Trophoblast cell (in vitro differentiated cells and primary cell): Measurements from ENCODE around the gene CORO1A. TPM values are rescaled to one million over a fixed set of nuclear protein-coding genes. Genes with fewer than 3 reads are reported as not detected.

ENCODE experiments used
- DNase-seq, 2 donors: peaks; one replicate each; pipeline ENCODE4 v3.0.0-alpha.2; 2016
- H2AFZ ChIP-seq: 2 replicates; pipeline ENCODE4 v1.6.1; 2013; ENCODE audit warnings: low read length, moderate library complexity, mild to moderate bottlenecking; ENCODE audit not compliant: insufficient read depth, poor library complexity
- H2AK5ac ChIP-seq: 2 replicates; pipeline ENCODE4 v1.6.1; 2013; ENCODE audit warnings: mild to moderate bottlenecking, low read length
- H2BK120ac ChIP-seq: 2 replicates; pipeline ENCODE4 v1.6.1; 2013; ENCODE audit warnings: low read length, mild to moderate bottlenecking, moderate library complexity; ENCODE audit not compliant: insufficient read depth, poor library complexity
- H2BK12ac ChIP-seq: 2 replicates; pipeline ENCODE4 v1.6.1; 2013; ENCODE audit warnings: mild to moderate bottlenecking, low read length, moderate library complexity
- H2BK5ac ChIP-seq: 2 replicates; pipeline ENCODE4 v1.6.1; 2013; ENCODE audit warnings: low read length, low read depth, moderate library complexity, mild to moderate bottlenecking; ENCODE audit not compliant: poor library complexity
- H3K14ac ChIP-seq: 2 replicates; pipeline ENCODE4 v1.6.1; 2013; ENCODE audit warnings: mild to moderate bottlenecking, low read length
- H3K18ac ChIP-seq: 2 replicates; pipeline ENCODE4 v1.6.1; 2013; ENCODE audit warnings: mild to moderate bottlenecking, low read length
- H3K23ac ChIP-seq: 2 replicates; pipeline ENCODE4 v1.6.1; 2013; ENCODE audit warnings: low read length
- H3K27ac ChIP-seq: 2 replicates; pipeline ENCODE4 v1.5.1; 2013; ENCODE audit warnings: low read depth, mild to moderate bottlenecking, inconsistent platforms, low read length, moderate library complexity
- H3K27me3 ChIP-seq: 2 replicates; pipeline ENCODE4 v1.6.1; 2013; ENCODE audit warnings: inconsistent platforms, mild to moderate bottlenecking, low read length, moderate library complexity; ENCODE audit not compliant: insufficient read depth
- H3K36me3 ChIP-seq, 2 experiments: 1 replicate in 1 of 2; 2 replicates in 1 of 2; pipeline ENCODE4 v1.6.1; 2013; ENCODE audit warnings: low read length in 2 of 2, mild to moderate bottlenecking in 2 of 2, moderate library complexity in 1 of 2; ENCODE audit not compliant: insufficient read depth in 2 of 2, control insufficient read depth in 1 of 2
- H3K4ac ChIP-seq: 2 replicates; pipeline ENCODE4 v1.6.1; 2013; ENCODE audit warnings: low read depth, mild to moderate bottlenecking, low read length, moderate library complexity
- H3K4me1 ChIP-seq, 2 experiments: 1 replicate in 1 of 2; 2 replicates in 1 of 2; pipeline ENCODE4 v1.6.1; 2013; ENCODE audit warnings: low read length in 2 of 2, mild to moderate bottlenecking in 2 of 2, moderate library complexity in 1 of 2; ENCODE audit not compliant: insufficient read depth in 2 of 2, control insufficient read depth in 1 of 2
- H3K4me2 ChIP-seq: 2 replicates; pipeline ENCODE4 v1.6.1; 2013; ENCODE audit warnings: inconsistent platforms, mild to moderate bottlenecking, low read length, moderate library complexity
- H3K4me3 ChIP-seq: 2 replicates; pipeline ENCODE4 v1.5.1; 2013; ENCODE audit warnings: mild to moderate bottlenecking, low read depth, low read length, inconsistent platforms
- H3K79me1 ChIP-seq: one replicate; pipeline ENCODE4 v1.6.1; 2013; ENCODE audit warnings: low read length
- H3K79me2 ChIP-seq: 2 replicates; pipeline ENCODE4 v1.6.1; 2013; ENCODE audit warnings: low read length, mild to moderate bottlenecking; ENCODE audit not compliant: control insufficient read depth, insufficient read depth, poor library complexity
- H3K9ac ChIP-seq: 2 replicates; pipeline ENCODE4 v1.6.1; 2013; ENCODE audit warnings: mild to moderate bottlenecking, low read length
- H3K9me3 ChIP-seq: 2 replicates; pipeline ENCODE4 v1.6.1; 2013; ENCODE audit warnings: low read depth, mild to moderate bottlenecking, control low read depth, inconsistent platforms, low read length; ENCODE audit not compliant: insufficient read depth
- H4K12ac ChIP-seq: 2 replicates; pipeline ENCODE4 v1.6.1; 2013; ENCODE audit warnings: low read depth, mild to moderate bottlenecking, low read length, moderate library complexity
- H4K8ac ChIP-seq: 2 replicates; pipeline ENCODE4 v1.6.1; 2013; ENCODE audit warnings: low read depth, mild to moderate bottlenecking, low read length, moderate library complexity
- H4K91ac ChIP-seq: one replicate; pipeline ENCODE4 v1.6.1; 2013; ENCODE audit warnings: low read depth, mild to moderate bottlenecking, low read length, moderate library complexity
- WGBS: extraction: QIAGEN DNeasy Blood & Tissue Kit; methylation state at CpG from one replicate; pipeline ENCODE4 v1.1.7; 2013; ENCODE audit warnings: missing lambda C conversion rate; ENCODE audit not compliant: insufficient read length, insufficient coverage; ENCODE audit errors: extremely low coverage; 5-methylcytosine and 5-hydroxymethylcytosine counted together
- polyA plus RNA-seq: library from polyadenylated mRNA; stranded (reverse); fragments of 200-250 nt; gene quantifications from 2 replicates; pipeline ENCODE4 v1.2.3, GENCODE V29; 2013

CORO1A gene
- polyA plus RNA-seq: 0.79 and 1.1 TPM in 2 replicates

DNA sequence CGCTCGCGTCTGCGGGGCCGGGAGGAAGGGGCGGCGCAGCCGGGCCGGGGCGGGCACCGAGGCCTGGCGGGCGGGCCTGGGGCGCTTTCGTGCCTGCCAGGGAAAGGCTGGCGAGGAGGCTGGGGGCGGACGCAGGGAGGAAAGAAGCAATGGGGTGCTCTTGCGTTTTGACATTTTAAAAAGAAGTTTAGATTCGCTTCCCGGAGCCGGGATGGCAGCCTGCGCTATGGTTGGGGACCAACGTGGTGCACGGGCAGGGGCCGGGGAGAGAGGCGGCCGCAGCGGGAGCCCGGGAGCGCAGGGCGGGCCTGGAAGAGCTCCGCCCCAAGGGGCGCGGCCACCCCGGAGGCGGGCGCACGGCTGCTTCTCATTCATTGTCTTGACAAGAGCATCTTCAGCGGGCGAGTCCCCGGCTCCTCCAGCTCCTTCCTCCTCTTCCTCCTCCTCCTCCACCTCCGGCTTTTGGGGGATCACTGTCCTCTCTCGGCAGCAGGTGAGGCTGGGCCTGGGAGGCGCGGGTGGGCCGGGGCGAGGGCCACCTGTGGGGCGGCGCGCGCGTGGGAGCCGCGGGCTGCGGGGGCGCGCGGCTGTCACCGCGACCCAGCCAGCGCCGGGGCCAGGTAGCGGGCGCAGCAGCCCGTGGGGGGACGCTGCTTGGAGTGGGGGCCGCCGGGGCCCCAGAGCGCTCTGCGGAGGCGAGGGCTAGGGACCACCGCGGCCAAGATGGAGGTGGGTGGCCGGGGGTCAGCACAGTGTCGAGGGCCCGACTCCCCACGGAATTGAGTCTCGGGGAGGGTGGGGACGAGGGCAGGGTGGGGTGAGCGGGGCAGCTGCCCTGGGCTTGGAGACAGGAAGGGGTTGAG is at the start of gene CORO1A:
Gene CORO1A, plus strand, starts transcription at position 370 of the 863 bp plus-strand sequence. CDS start 1,608 bp downstream, outside the sequence.
- Histone ChIP-seq H3K9ac (no peak within 1 kb of the TSS), H2BK120ac (no peak within 1 kb of the TSS), H2BK12ac (no peak within 1 kb of the TSS), H3K4me2 (peak within 1 kb of the TSS; percentile 90), H4K91ac (no peak within 1 kb of the TSS), H3K27ac (no peak within 1 kb of the TSS), H2AFZ (peak within 1 kb of the TSS; percentile 33), H2AK5ac (no peak within 1 kb of the TSS), H3K4me1 (peaks cover 3 to 9% of the 10 kb centered on the region in 2 experiments), H3K4ac (no peak within 1 kb of the TSS), H3K14ac (no peak within 1 kb of the TSS), H3K4me3 (peak within 1 kb of the TSS; percentile 72), H3K9me3 (peaks cover 3% of the 10 kb centered on the region), H2BK5ac (no peak within 1 kb of the TSS), H3K23ac (no peak within 1 kb of the TSS), H4K12ac (peak within 1 kb of the TSS; percentile 31), H3K79me2 (no peaks in the 10 kb centered on the region), H3K79me1 (no peaks in the 10 kb centered on the region), H4K8ac (peak within 1 kb of the TSS; percentile 45), H3K36me3 (no peaks in the 10 kb centered on the region), H3K18ac (no peak within 1 kb of the TSS), H3K27me3 (no peaks in the 10 kb centered on the region)
- no CpG with 5 or more reads among the region's 81 CpGs for WGBS
- DNase-seq: peak; percentile 79 to 92

DNA sequence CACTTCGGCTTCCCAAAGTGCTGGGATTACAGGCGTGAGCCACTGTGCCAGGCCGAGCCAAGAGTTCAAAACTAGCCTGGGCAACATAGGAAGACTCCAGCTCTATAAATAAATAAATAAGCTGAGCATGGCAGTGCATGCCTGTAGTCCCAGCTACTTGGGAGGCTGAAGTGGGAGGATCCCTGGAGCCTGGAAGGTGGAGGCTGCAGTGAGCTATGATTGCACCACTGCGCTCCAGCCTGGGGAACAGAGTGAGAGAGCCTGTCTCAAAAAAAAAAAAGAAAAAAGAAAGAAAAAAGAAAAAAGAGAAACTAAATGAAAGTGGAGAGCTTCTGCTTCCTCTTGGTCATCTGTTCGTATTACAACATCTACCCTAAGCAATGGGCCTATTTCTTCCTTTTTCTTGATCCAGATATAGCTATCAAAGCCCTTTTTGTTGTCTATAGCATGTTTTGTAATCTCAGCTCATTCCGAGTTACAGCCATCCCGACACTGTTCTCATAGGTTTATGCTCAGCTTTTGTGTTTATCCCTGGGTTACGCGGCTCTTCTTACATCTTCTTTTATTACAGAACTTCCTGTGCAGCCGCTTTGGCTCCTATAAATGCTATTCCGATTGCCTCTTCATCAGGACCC is 46.3 kb upstream of the CORO1A start:
- H3K4me2 ChIP-seq: no peak overlapping the region
- no peak overlapping the region for H2BK5ac ChIP-seq
- H3K27ac ChIP-seq: no peak overlapping the region
- WGBS: no CpG with 5 or more reads among the region's 11 CpGs
- H2BK120ac ChIP-seq: no peak overlapping the region
- H2AK5ac ChIP-seq: no peak overlapping the region
- H3K79me2 ChIP-seq: no peaks in the 10 kb centered on the region
- no peak overlapping the region for H3K23ac ChIP-seq
- DNase-seq: no peak
- no peak overlapping the region for H2AFZ ChIP-seq
- H3K4me3 ChIP-seq: no peak overlapping the region
- no peak overlapping the region for H3K4ac ChIP-seq
- H4K12ac ChIP-seq: no peak overlapping the region
- H3K27me3 ChIP-seq: no peaks in the 10 kb centered on the region
- no peak overlapping the region for H4K91ac ChIP-seq
- H3K14ac ChIP-seq: no peak overlapping the region
- H3K79me1 ChIP-seq: no peaks in the 10 kb centered on the region
- no peak overlapping the region for H3K18ac ChIP-seq
- no peaks in the 10 kb centered on the region for H3K36me3 ChIP-seq
- no peaks in the 10 kb centered on the region for H3K4me1 ChIP-seq
- no peak overlapping the region for H4K8ac ChIP-seq
- no peak overlapping the region for H3K9ac ChIP-seq
- H3K9me3 ChIP-seq: no peaks in the 10 kb centered on the region
- H2BK12ac ChIP-seq: no peak overlapping the region

DNA sequence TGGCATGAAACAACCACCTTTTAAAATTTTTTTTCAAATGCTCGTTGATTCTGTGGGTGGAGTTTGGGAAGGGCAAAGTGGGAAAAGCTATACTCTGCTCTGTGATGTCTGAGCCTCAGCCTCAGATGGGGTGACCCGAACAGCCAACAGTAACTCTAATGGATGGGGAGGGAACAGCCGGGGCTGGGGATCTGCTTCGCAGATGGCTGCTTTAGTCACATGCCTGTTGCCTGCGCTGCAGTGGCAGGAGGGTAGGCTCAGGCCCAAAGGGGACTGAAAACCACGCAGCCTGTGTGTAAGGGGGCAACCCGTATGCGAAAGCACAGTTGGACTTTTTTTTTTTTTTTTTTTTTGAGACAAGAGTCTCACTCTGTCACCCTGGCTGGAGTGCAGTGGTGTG is 45.5 kb upstream of the CORO1A start:
- no peak overlapping the region for H3K27ac ChIP-seq
- H2AFZ ChIP-seq: no peak overlapping the region
- no peaks in the 10 kb centered on the region for H3K79me1 ChIP-seq
- no peaks in the 10 kb centered on the region for H3K4me1 ChIP-seq
- H3K9me3 ChIP-seq: no peaks in the 10 kb centered on the region
- H3K27me3 ChIP-seq: no peaks in the 10 kb centered on the region
- no peak overlapping the region for H3K4me3 ChIP-seq
- H2BK12ac ChIP-seq: no peak overlapping the region
- H2BK120ac ChIP-seq: no peak overlapping the region
- H3K4me2 ChIP-seq: no peak overlapping the region
- no peak overlapping the region for H3K4ac ChIP-seq
- H2BK5ac ChIP-seq: no peak overlapping the region
- no peaks in the 10 kb centered on the region for H3K79me2 ChIP-seq
- no CpG with 5 or more reads among the region's 8 CpGs for WGBS
- no peak overlapping the region for H3K9ac ChIP-seq
- no peak overlapping the region for H3K18ac ChIP-seq
- no peaks in the 10 kb centered on the region for H3K36me3 ChIP-seq
- no peak overlapping the region for H4K91ac ChIP-seq
- no peak overlapping the region for H3K14ac ChIP-seq
- no peak overlapping the region for H4K12ac ChIP-seq
- no peak overlapping the region for H4K8ac ChIP-seq
- no peak overlapping the region for H2AK5ac ChIP-seq
- no peak for DNase-seq
- H3K23ac ChIP-seq: no peak overlapping the region

DNA sequence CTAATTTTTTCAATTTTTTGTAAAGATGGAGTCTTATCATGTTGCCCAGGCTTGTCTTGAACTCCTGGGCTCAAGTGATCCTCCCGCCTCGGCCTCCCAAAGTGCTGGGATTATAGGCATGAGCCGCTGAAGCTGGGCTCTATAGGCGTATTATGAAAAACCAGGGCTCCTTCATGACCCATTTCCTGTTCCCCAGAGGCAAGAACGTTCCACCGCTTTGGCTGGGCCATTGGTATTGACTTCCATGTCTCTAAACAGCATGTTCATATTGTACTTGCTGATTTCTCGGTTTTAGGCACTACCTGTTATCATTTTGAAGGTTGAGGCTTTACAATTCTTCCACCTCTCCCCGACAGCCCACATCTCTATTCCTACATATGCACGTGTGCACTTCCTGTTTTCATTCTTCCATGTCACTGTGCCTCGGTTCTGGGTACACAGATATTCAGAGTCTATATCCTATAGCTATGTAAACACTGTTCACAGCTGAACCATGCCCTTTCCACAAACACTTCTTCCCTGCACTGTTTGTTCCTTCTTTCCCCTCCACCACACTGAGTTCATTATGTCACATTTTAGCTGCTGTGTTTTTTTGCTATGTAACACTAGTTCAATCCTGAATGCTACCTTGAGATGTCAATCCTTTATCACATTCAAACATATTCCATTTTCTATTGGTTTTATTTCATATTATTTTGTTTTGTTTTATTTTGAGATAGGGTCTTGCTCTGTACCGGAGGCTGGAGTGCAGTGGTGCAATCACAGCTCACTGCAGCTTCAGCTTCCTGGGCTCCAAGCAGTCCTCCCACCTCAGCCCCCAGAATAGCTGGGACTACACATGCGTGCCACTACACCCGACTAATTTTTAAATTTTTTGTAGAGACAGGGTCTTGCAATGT is 43.6 kb upstream of the CORO1A start:
- H3K23ac ChIP-seq: no peak overlapping the region
- no peak overlapping the region for H2AFZ ChIP-seq
- H3K27me3 ChIP-seq: no peaks in the 10 kb centered on the region
- H3K36me3 ChIP-seq: no peaks in the 10 kb centered on the region
- H2BK5ac ChIP-seq: no peak overlapping the region
- no peak overlapping the region for H3K4me3 ChIP-seq
- H3K79me1 ChIP-seq: no peaks in the 10 kb centered on the region
- WGBS: no CpG with 5 or more reads among the region's 13 CpGs
- DNase-seq: no peak
- H2BK12ac ChIP-seq: no peak overlapping the region
- H3K27ac ChIP-seq: no peak overlapping the region
- H4K91ac ChIP-seq: no peak overlapping the region
- no peak overlapping the region for H3K14ac ChIP-seq
- no peak overlapping the region for H3K4me2 ChIP-seq
- no peak overlapping the region for H2AK5ac ChIP-seq
- no peaks in the 10 kb centered on the region for H3K79me2 ChIP-seq
- no peak overlapping the region for H4K12ac ChIP-seq
- H3K18ac ChIP-seq: no peak overlapping the region
- H3K4me1 ChIP-seq: no peaks in the 10 kb centered on the region
- no peak overlapping the region for H3K9ac ChIP-seq
- no peak overlapping the region for H4K8ac ChIP-seq
- H2BK120ac ChIP-seq: no peak overlapping the region
- no peaks in the 10 kb centered on the region for H3K9me3 ChIP-seq
- H3K4ac ChIP-seq: no peak overlapping the region
